ENCODE results near the gene AIFM3.

Gene AIFM3

GRCh38 chr22:21025763-21026755 lies 59.0 kb downstream of the AIFM3 start:
- DNase-seq, result no peak

GRCh38 chr22:21026783-21027692 lies 60.0 kb downstream of the AIFM3 start:
- DNase-seq, result peak in 1 of 51 donors; percentile 34

- DNase-seq, result no peak
Observed at GRCh38 chr22:21028277-21029251, 61.5 kb downstream of the AIFM3 start.

DNA sequence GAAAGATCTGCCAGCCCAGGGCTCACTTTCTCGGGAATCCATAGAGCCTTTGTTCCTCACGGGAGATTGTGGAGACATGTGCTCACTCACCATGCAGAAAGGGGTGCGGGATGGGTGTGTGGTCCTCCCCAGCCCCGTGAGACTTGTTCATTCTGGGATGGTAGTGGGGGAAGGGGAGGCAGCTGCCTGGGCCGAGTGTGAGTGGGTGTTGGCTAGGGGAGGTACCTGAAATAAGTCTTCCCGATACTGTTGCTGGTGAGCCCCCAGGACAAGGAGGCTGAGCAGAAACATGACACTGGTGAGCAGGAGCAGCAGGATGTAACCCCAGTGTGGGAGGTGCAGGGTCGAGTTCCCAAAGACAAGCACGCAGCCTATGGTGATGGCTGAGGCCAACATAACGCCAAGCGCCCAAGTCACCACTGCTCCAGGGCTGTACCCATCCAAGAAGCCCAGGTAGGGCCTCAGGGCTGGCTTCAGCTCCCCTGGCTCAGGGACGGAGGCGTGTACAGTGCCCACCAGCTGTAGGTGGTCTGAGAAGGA lies 62.5 kb downstream of the AIFM3 start:
- DNase-seq, result no peak

GRCh38 chr22:21030032-21030431 lies 63.0 kb downstream of the AIFM3 start:
- no peak for DNase-seq

Measured in hypothalamus (tissue), 51 donors.